Activated T-helper 17 cell treated with anti-CD3 and anti-CD28 coated beads, Interleukin-2, amount 50 U/mL, for 72 hours (primary cell): ENCODE results near the gene SLC8A3. TPM values are rescaled to one million over a fixed set of nuclear protein-coding genes. Genes with fewer than 3 reads are reported as not detected.

Source experiments
- ATAC-seq: fragments of 150-1000 bp; cut with Tn5 transposase; replicated peaks from 2 replicates; pipeline ENCODE4 v1.10.0; 2021; ENCODE audit warnings: mild to moderate bottlenecking, moderate library complexity
- H3K27ac Mint-ChIP-seq: one replicate; pipeline ENCODE4 v1.8.0; 2022; ENCODE audit warnings: mixed read lengths
- H3K27me3 Mint-ChIP-seq: one replicate; pipeline ENCODE4 v1.8.0; 2022; ENCODE audit warnings: mixed read lengths
- H3K36me3 Mint-ChIP-seq: one replicate; pipeline ENCODE4 v1.8.0; 2022; ENCODE audit warnings: low read depth, mild to moderate bottlenecking, mixed read lengths
- H3K4me1 Mint-ChIP-seq: one replicate; pipeline ENCODE4 v1.8.0; 2022; ENCODE audit warnings: mixed read lengths
- H3K4me3 Mint-ChIP-seq: one replicate; pipeline ENCODE4 v1.8.0; 2022; ENCODE audit warnings: mild to moderate bottlenecking, mixed read lengths
- H3K9me3 Mint-ChIP-seq: one replicate; pipeline ENCODE4 v1.8.0; 2022; ENCODE audit warnings: mixed read lengths
- total RNA-seq, 2 donors: library from RNA; stranded (reverse); gene quantifications; one replicate each; pipeline ENCODE4 v1.2.3, GENCODE V29; 2022

SLC8A3 gene
- total RNA-seq, 2 donors from 2014 or later, result 0.15 to 2.0 TPM

DNA sequence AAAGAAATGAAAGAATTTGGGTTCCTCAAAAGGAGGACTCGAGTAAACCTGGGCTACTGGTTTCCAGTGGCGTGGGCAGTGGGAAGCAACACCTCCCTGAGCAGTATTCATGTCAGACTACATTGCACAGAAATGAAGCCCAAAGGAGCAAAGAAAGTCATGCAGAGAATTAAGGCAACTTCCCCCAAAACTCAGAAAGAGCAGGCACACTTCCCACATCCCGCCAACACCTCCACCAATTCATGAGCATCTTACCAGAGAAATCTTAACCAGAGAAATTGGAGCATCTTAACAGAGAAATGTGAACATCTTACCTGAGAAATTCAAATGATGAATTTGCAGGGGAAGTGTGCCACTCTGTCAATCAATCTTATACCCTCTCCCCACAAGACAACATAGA is 36.7 kb downstream of the SLC8A3 start:
- no peak for ATAC-seq

DNA sequence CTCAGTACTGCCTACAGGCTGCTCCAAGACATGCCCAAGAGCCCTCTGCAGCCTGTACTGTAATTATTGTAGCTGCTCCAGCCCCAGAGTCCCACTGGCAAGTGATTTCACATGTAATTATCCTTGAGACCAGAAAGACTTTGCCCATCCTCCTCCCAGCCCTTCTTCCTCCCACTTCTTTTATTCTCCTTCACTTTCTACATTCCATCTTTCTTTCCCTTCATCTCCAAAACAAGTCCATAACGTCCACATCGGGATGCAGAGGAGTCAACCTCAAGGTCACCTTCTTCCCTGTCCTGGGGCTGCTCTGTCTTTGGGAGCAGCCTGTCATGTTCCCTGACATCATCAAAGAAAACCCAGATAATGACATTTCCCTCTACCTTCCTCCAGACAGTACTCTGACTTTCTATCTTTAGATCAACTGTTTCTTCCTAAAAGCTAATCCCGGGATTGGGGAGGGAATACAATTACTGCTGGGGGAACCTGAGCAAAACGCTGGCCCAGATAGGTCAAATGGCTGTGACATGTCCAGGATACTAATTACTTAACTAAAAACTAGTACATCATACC is 39.1 kb downstream of the SLC8A3 start:
- no peaks in the 10 kb centered on the region for H3K36me3 Mint-ChIP-seq
- H3K27me3 Mint-ChIP-seq, result peaks cover 32% of the 10 kb centered on the region
- no peak overlapping the region for H3K27ac Mint-ChIP-seq
- no peak for ATAC-seq
- no peaks in the 10 kb centered on the region for H3K4me1 Mint-ChIP-seq
- no peak overlapping the region for H3K4me3 Mint-ChIP-seq
- H3K9me3 Mint-ChIP-seq, result no peaks in the 10 kb centered on the region

More for the DNA sequence above, 36.7 kb downstream of the SLC8A3 start:
- Mint-ChIP-seq H3K9me3 (no peaks in the 10 kb centered on the region), H3K4me3 (no peak overlapping the region), H3K27me3 (peaks cover 28% of the 10 kb centered on the region), H3K4me1 (no peaks in the 10 kb centered on the region), H3K36me3 (no peaks in the 10 kb centered on the region), H3K27ac (no peak overlapping the region)

DNA sequence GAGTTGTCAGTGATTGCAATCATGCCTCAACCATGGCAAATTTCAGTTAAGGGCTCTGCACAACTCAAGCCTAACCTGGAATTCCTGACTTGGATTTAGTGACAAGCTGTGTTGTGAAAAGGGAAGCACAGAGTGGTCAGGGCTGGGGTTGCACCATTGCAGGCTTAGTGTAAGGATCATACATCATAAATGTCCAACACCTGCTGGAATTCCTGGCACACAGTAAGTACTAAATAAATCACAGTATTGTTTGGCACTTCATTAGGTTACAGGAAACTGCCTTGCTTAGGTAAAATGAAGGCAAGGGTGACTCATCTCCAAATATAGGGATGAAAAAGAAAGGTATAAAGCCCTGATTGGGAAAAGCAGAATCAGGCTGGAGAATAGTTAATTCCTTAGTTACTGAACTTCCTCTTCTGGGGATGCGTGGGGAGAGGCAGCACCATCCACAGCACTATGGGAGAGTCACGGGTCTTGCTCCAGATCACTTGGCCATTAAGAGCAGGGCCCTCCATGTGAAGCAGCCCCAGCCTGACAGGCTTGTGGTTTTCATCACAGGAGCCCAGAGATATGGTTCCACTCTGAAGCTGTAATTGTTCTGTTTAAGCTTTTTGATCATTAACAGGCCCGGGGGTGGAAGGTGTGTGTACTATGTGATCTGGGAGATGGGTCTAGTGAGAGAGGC is 39.7 kb downstream of the SLC8A3 start:
- H3K4me3 Mint-ChIP-seq, result no peak overlapping the region
- H3K36me3 Mint-ChIP-seq, result no peaks in the 10 kb centered on the region
- H3K27ac Mint-ChIP-seq, result no peak overlapping the region
- no peak for ATAC-seq
- H3K9me3 Mint-ChIP-seq, result no peaks in the 10 kb centered on the region
- no peaks in the 10 kb centered on the region for H3K4me1 Mint-ChIP-seq
- H3K27me3 Mint-ChIP-seq, result peaks cover 32% of the 10 kb centered on the region

DNA sequence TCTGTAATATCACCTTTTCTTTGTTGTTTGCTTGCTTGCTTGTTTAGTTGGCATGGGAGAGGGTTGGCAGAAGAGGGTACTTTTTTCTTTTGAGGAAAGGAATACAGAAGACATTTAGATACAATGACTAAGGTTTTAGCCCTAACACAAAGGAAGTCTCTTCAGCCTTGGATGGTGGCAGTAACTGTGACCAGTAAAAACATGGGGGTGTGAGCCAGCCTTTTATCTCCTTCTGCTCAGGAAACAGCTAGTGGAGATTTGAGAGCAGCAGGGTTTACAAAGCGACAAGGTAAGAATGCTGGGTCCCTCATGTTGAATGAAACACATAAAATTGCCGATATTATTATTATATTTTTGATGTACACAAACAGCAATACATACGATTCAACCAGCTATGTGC is 40.4 kb downstream of the SLC8A3 start:
- ATAC-seq, result no peak
- H3K27ac Mint-ChIP-seq, result no peak overlapping the region
- no peaks in the 10 kb centered on the region for H3K36me3 Mint-ChIP-seq
- no peak overlapping the region for H3K4me3 Mint-ChIP-seq
- H3K27me3 Mint-ChIP-seq, result peaks cover 34% of the 10 kb centered on the region
- H3K9me3 Mint-ChIP-seq, result no peaks in the 10 kb centered on the region
- no peaks in the 10 kb centered on the region for H3K4me1 Mint-ChIP-seq

DNA sequence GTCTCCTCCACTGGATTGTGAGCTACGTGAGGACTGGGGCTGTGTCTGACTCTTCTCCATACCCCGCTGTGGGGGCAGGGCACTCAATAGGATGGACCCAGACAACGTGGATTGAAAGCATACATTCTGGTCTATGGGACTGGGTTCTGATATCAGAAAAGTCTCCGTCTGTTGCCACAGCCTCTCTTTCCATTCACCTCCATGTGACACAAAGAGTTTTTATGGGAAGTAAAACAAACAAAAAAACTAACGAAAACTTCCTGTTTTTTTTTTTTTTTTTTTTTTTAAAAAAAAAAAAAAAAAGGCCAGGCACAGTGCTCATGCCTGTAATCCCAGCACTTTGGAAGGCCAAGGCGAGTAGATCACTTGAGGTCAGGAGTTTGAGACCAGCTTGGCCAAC is 44.7 kb downstream of the SLC8A3 start:
- ATAC-seq, result no peak
- Mint-ChIP-seq H3K36me3 (no peaks in the 10 kb centered on the region), H3K4me3 (no peak overlapping the region), H3K9me3 (no peaks in the 10 kb centered on the region), H3K27ac (no peak overlapping the region), H3K27me3 (peaks cover 31% of the 10 kb centered on the region), H3K4me1 (no peaks in the 10 kb centered on the region)

DNA sequence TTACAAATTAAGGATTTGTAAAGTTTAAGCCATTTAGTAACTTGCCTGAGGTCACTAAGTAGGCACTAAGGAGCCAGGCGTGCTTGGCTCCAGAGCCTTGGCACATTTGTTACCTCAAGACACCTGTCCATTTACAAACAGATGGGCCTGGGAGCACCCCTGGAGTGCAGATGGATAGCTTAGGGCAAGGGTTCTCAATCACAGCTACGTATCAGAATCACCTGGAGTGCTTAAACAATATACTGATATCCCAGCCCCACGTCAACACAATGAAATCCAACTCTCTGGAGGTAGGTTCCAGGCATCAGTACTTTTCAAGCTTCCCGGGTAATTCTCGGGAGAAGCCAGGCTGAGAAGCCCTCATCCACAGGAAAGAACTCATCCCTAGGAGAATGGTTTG is 45.4 kb downstream of the SLC8A3 start:
- Mint-ChIP-seq H3K4me1 (no peaks in the 10 kb centered on the region), H3K36me3 (no peaks in the 10 kb centered on the region), H3K27me3 (peaks cover 28% of the 10 kb centered on the region), H3K9me3 (no peaks in the 10 kb centered on the region), H3K27ac (no peak overlapping the region), H3K4me3 (no peak overlapping the region)
- ATAC-seq, result no peak

DNA sequence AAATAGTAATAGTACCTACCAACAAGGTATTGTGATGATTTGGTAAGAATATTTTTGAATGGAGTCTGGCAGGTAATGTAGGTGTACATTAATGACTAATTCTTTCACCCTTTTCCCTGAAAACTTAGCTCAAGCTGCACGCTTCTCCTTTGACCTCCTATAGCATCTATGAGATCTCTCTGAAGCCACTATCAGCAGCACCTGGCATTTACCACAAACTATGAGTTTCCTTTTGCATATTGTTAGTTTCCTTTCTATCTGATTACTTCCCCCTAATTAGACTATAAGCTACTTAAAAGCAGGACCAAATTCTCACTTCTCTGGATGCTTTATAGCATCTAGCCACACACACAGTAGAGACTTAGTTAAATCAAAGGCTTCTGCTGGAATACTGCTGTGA is 48.1 kb downstream of the SLC8A3 start:
- no peak for ATAC-seq
- Mint-ChIP-seq H3K36me3 (no peaks in the 10 kb centered on the region), H3K27me3 (peaks cover 19% of the 10 kb centered on the region), H3K27ac (no peak overlapping the region), H3K9me3 (no peaks in the 10 kb centered on the region), H3K4me1 (no peaks in the 10 kb centered on the region), H3K4me3 (no peak overlapping the region)

DNA sequence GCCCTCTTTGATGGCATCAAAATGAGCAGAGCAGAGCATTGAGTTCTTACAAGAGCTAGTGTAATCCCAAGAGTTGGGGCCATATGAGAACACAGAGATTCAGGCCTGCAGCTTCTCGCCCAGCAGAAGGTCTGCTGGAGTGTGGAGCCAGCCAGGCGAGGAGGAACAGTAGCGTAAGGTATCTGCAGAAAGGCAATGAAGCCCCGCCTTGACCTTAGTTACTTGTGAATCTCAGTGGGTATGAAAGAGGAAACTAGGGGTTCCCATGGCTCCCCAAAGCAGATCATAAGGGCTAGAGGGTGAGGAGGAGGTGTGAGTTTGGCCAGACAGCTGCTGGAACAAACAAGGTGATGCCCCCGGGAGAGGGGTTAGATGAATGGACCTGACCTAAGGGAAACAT is 49.4 kb downstream of the SLC8A3 start:
- H3K9me3 Mint-ChIP-seq, result no peaks in the 10 kb centered on the region
- no peak overlapping the region for H3K4me3 Mint-ChIP-seq
- no peak overlapping the region for H3K27ac Mint-ChIP-seq
- no peak for ATAC-seq
- H3K4me1 Mint-ChIP-seq, result no peaks in the 10 kb centered on the region
- no peaks in the 10 kb centered on the region for H3K36me3 Mint-ChIP-seq
- peaks cover 26% of the 10 kb centered on the region for H3K27me3 Mint-ChIP-seq

DNA sequence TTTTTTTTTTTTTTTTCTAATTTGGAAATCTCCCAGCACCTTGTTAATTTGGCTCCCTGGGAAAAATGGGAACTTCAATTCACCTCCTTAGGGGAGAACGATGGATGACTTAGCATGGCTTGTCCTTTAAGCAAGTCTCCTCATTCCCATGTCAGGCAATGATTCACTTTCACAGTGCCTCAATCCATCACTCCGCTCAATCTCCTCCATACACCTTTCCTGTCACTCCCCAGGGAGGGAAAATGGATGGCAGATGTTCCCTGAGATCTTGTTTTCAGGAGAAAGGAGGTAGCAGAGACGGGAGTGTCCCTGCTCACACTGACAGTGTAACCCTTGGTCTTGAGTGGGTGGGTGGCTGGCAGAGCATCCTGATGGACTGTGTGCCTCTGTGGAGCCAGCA is 51.0 kb downstream of the SLC8A3 start:
- no peaks in the 10 kb centered on the region for H3K9me3 Mint-ChIP-seq
- no peaks in the 10 kb centered on the region for H3K4me1 Mint-ChIP-seq
- ATAC-seq, result no peak
- H3K4me3 Mint-ChIP-seq, result no peak overlapping the region
- no peak overlapping the region for H3K27ac Mint-ChIP-seq
- no peaks in the 10 kb centered on the region for H3K36me3 Mint-ChIP-seq
- H3K27me3 Mint-ChIP-seq, result peaks cover 25% of the 10 kb centered on the region

DNA sequence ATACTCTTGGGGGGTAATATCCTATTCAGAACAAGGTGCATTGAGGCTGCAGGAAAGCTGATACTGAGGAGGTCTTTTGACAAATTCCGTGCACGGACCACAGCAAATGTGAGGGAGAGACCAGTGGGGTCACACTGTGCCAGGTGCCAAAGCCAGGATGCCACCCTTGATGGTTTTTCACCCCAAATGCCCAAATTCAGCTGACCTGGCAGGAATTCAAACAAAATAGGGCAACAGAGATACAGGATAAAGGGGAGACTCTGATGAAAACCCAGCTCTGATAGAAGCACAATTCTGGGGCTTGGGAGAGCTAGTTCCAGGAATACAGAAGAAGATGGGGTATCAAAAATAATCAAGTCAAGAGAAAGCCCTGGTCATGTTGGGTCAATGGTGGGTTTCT is 55.3 kb downstream of the SLC8A3 start:
- Mint-ChIP-seq H3K9me3 (no peaks in the 10 kb centered on the region), H3K27ac (no peak overlapping the region), H3K4me3 (no peak overlapping the region), H3K4me1 (no peaks in the 10 kb centered on the region), H3K36me3 (no peaks in the 10 kb centered on the region), H3K27me3 (peaks cover 41% of the 10 kb centered on the region)
- ATAC-seq, result no peak

DNA sequence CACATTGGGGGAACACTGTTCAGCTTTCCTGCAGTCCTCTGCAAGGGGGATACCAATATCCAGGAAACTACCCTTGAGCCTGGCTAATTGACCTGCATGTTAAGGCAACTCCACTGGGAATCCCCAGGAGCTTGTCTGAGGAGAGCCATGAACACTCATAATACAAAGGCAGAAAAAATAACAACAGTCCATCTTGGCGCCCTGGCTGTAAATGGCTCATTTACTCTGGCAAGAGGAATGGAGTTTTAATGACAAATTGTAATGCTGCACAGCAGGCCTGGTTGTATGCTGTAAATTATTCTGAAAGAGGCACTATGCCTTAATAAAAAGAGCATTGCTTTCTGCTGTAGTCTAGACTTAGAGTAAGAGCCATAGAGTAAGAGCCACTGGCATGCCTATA is 58.3 kb downstream of the SLC8A3 start:
- Mint-ChIP-seq H3K4me3 (no peak overlapping the region), H3K27me3 (peaks cover 48% of the 10 kb centered on the region), H3K4me1 (no peaks in the 10 kb centered on the region), H3K36me3 (no peaks in the 10 kb centered on the region), H3K27ac (no peak overlapping the region), H3K9me3 (no peaks in the 10 kb centered on the region)
- ATAC-seq, result no peak

DNA sequence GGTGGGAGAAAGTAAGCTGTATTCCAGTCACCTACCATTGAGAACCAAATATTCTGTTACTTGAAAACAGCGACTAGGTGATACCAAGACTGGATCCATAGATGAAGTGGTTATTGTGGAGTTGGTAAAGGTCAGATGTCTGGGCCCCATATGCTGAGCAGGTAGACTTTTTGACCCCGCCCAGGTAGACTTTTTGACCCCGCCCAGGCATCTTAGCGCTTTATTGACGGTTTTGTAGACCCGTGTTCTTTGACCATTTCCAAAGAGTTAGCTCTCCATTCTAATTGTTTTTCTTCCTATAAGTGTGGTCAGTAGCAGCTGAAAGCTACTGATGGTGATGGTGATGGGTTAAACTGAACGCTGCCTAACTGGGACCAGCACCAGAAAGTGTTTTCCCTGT is 61.6 kb downstream of the SLC8A3 start:
- no peaks in the 10 kb centered on the region for H3K9me3 Mint-ChIP-seq
- H3K4me3 Mint-ChIP-seq, result no peak overlapping the region
- H3K27me3 Mint-ChIP-seq, result peaks cover 42% of the 10 kb centered on the region
- H3K4me1 Mint-ChIP-seq, result no peaks in the 10 kb centered on the region
- no peak for ATAC-seq
- no peak overlapping the region for H3K27ac Mint-ChIP-seq
- H3K36me3 Mint-ChIP-seq, result no peaks in the 10 kb centered on the region

DNA sequence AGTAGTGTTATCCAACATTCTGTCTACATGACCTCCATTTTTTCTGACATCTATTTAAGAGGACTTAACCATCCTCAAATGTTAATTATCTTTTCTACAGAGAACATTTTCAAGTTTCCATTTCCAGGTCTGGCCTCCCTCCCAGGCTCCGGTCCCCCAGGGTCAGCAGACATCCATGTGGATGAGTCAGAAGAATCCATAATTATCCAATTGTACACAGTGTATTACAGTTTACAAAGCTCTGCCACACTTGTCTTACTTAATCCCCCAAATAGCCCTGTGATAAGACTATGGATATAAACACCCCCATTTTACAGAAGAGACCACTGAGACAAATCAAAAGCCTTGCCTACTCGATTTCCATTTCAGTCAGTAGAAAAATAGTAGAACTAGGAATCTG is 65.0 kb downstream of the SLC8A3 start:
- Mint-ChIP-seq H3K4me1 (no peaks in the 10 kb centered on the region), H3K36me3 (no peaks in the 10 kb centered on the region), H3K9me3 (no peaks in the 10 kb centered on the region), H3K27ac (no peak overlapping the region), H3K4me3 (no peak overlapping the region), H3K27me3 (peaks cover 16% of the 10 kb centered on the region)
- no peak for ATAC-seq

DNA sequence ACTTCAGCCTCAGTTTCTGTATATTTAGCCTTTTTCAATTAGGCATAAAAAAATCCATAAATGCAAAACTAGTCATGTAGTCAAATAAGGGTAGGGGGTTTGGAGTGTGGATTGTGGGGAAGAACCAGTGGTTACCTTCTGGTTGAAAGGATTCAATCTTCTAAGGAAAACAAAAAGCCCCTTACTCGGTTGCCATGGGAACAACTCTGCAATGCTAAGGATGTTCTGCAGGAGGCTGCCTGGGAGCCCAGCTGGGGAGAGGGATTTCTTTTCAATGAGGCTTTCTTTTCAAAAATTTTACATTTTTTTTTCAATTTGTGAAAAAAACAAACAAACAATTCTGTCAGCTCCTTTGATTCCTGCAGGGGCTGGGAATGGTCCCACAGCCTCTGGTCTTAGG is 67.2 kb downstream of the SLC8A3 start:
- Mint-ChIP-seq H3K4me1 (no peaks in the 10 kb centered on the region), H3K4me3 (no peak overlapping the region), H3K9me3 (no peaks in the 10 kb centered on the region), H3K27ac (no peak overlapping the region), H3K36me3 (no peaks in the 10 kb centered on the region), H3K27me3 (peaks cover 9% of the 10 kb centered on the region)
- ATAC-seq, result no peak

DNA sequence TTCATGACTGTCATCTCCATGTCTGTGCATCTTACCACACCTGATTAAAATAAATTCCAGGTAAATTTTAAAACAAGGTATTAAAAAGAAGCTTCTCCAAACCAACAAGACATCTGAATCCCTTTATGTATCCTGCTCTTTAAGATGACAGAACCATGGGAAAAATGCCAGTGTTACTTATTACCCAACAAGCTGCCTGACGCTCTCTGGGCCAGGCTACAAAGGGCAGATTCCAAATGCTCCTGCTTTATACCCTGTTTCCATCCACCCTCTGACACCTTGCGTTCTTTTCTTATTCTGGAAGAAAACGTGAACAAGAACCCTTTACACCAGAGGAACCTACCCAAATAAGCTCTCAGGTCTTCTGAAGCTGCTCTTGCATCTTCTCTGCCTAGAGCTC is 70.7 kb downstream of the SLC8A3 start:
- no peak for ATAC-seq
- no peak overlapping the region for H3K4me3 Mint-ChIP-seq

DNA sequence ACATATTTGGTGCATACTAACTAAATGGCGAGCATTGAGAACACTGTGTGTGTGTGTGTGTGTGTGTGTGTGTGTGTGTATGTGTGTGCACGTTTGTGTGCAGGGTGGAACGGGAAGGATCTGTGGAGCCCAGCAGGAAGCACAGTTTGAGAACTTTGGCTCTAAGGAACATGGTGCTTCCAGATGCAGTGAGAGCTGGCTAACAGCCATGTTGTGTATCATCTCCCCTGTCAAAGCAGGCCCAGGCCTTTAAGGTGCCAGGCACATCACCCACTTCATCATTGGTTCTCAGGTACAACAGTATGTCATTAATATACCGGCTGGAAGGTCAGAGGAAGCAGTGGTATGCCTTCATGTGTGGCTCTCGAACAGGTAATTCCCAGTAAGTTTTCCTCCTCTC is 72.5 kb downstream of the SLC8A3 start:
- Mint-ChIP-seq H3K9me3 (no peaks in the 10 kb centered on the region), H3K4me1 (no peaks in the 10 kb centered on the region), H3K36me3 (no peaks in the 10 kb centered on the region), H3K27ac (no peak overlapping the region), H3K27me3 (peaks cover 13% of the 10 kb centered on the region), H3K4me3 (no peak overlapping the region)
- no peak for ATAC-seq

More for the DNA sequence above, 70.7 kb downstream of the SLC8A3 start:
- Mint-ChIP-seq H3K36me3 (no peaks in the 10 kb centered on the region), H3K9me3 (no peaks in the 10 kb centered on the region), H3K4me1 (no peaks in the 10 kb centered on the region), H3K27me3 (peaks cover 4% of the 10 kb centered on the region), H3K27ac (no peak overlapping the region)
